NB4 (cell line): ENCODE measurements around the gene PHOX2A.

Experiments used
- TF ChIP-seq, protein P1 (sequence below): IDR thresholded peaks from one replicate; pipeline ENCODE4 v1.5.1; 2012; ENCODE audit warnings: low read depth, low read length
- TF ChIP-seq, protein P2 (sequence below): IDR thresholded peaks from 2 replicates; pipeline ENCODE4 v1.6.1; 2011; ENCODE audit warnings: low read depth, low read length

DNA sequence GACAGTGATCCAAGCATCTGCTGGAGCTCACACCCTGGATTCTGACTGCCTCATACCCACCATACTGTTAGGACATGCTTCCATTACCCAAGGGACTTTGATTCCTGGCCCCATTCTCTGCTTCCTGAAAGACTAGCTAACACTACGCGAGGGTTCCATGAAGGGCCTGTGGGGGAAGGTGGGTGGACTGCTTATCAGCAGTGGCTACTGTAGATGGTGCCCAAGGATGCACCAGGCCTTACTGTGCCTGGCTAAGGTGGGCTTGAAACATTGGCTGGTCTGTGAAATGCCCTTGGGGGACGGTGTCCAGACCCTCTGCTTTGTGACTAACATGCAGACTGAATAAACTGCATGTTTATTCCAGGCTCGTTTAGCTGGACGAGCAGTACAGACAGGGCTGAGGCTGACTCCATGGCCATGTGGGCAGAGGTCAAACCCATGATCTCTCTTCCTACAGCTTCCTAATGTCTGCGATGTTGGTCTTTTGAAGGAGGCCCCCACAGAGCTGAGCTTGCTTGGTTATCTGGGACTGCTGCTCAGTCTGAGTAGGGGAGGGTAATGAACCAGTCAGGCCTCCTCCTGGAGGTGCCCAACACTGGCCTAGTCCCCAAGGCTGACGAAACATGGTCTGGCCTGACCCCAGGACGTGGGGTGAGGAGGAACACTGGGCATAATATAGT, 48.3 kb upstream of the PHOX2A start:
- TF ChIP-seq, protein P1, sequence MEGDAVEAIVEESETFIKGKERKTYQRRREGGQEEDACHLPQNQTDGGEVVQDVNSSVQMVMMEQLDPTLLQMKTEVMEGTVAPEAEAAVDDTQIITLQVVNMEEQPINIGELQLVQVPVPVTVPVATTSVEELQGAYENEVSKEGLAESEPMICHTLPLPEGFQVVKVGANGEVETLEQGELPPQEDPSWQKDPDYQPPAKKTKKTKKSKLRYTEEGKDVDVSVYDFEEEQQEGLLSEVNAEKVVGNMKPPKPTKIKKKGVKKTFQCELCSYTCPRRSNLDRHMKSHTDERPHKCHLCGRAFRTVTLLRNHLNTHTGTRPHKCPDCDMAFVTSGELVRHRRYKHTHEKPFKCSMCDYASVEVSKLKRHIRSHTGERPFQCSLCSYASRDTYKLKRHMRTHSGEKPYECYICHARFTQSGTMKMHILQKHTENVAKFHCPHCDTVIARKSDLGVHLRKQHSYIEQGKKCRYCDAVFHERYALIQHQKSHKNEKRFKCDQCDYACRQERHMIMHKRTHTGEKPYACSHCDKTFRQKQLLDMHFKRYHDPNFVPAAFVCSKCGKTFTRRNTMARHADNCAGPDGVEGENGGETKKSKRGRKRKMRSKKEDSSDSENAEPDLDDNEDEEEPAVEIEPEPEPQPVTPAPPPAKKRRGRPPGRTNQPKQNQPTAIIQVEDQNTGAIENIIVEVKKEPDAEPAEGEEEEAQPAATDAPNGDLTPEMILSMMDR: no peak
- TF ChIP-seq, protein P2, sequence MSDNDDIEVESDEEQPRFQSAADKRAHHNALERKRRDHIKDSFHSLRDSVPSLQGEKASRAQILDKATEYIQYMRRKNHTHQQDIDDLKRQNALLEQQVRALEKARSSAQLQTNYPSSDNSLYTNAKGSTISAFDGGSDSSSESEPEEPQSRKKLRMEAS: no peak
